KOPT-K1 (cell line): ENCODE data around the gene SBNO2.

Experiments used
- H3K27ac ChIP-seq: fragments of 200-600 bp; sonication (generic); 2 replicates; pipeline ENCODE4 v1.5.1; 2016; ENCODE audit warnings: antibody characterized with exemption, mild to moderate bottlenecking, low read depth, low read length; ENCODE audit not compliant: poor library complexity, severe bottlenecking
- H3K36me3 ChIP-seq: fragments of 200-600 bp; sonication (generic); 2 replicates; pipeline ENCODE4 v1.5.1; 2017; ENCODE audit warnings: antibody characterized with exemption, mild to moderate bottlenecking, low read length, moderate library complexity; ENCODE audit not compliant: insufficient read depth
- H3K9me3 ChIP-seq: fragments of 200-600 bp; sonication (generic); 2 replicates; pipeline ENCODE4 v1.5.1; 2017; ENCODE audit warnings: antibody characterized with exemption, low read length, mild to moderate bottlenecking; ENCODE audit not compliant: insufficient read depth, poor library complexity, severe bottlenecking

The SBNO2 gene

DNA sequence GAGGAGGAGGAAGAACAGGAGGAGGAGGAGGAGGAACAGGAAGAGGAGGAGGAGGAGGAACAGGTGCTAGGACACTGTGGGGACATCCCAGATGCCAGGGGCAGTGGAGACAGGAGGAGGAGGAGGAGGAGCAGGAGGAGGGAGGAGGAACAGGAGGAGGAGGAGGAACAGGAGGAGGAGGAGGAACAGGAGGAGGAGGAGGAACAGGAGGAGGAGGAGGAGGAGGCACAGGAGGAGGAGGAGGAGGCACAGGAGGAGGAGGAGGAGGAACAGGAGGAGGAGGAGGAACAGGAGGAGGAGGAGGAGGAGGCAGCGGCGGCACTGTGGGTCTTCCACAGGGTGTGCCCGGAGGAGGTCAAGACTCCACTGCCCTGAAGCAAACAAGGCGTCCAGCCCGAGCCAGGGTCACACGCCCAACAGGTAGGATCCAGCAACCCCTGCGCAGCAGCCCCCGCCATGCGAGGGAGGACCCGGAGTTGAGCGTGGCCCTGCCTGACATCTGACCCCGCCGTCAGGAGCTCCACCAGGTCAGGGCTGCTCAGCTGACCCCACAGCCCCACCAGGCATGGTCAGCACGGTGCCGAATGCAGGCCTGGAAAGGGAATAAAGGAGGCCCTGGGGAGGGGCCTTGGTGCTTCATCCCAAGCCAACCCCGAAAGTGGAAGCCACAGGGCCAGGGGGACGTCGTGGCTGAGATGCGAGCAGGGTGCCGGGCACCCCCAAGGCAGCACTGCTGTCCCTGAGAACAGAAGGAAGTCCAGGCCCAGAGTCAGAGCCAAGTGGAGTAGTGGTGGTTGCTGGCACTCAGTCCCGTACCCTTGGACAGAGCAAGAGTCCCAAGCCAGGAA, 9.2 kb downstream of the SBNO2 start:
- Histone ChIP-seq H3K36me3 (peaks cover 10% of the 10 kb centered on the region; the same call in 1 of the 2 replicates), H3K9me3 (no peaks in the 10 kb centered on the region), H3K27ac (no peak overlapping the region)

GRCh38 chr19:1163934-1164683, 10.0 kb downstream of the SBNO2 start:
- H3K9me3 ChIP-seq, result no peaks in the 10 kb centered on the region
- H3K27ac ChIP-seq, result no peak overlapping the region
- H3K36me3 ChIP-seq, result peaks cover 10% of the 10 kb centered on the region; the same call in 1 of the 2 replicates

DNA sequence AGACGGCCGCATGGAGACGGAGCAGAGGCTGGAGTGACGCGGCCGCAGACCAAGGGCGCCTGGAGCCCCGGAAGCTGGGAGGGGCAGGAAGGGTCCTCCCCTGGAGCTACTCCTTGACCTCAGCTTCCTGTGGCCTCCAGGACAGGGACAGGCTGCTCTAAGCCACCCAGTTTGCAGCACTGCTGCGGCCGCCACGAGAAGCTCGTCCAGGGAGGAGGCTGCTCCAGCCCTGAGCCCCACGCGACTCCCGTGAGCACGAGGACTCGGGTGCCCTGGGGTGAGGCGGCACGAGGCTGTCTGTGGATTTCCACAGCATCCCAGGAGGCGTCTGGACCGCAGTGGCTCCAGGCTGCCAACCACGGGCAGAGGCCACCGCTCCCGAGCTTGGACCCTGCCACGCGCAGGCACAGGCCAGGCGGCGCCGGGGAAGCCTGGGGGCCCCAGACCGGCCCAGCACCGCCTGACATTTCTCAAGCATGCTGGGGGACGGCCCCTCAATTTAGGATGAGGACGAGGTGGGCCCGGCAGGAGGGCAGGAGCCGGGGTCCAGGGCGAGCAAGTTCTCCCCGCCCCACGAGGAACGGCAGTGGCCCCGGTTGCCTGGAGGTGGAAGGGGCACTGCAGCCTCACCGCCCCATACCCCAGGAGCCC, 10.7 kb downstream of the SBNO2 start:
- H3K9me3 ChIP-seq, result no peaks in the 10 kb centered on the region
- no peak overlapping the region for H3K27ac ChIP-seq
- peaks cover 10% of the 10 kb centered on the region; the same call in 1 of the 2 replicates for H3K36me3 ChIP-seq

DNA sequence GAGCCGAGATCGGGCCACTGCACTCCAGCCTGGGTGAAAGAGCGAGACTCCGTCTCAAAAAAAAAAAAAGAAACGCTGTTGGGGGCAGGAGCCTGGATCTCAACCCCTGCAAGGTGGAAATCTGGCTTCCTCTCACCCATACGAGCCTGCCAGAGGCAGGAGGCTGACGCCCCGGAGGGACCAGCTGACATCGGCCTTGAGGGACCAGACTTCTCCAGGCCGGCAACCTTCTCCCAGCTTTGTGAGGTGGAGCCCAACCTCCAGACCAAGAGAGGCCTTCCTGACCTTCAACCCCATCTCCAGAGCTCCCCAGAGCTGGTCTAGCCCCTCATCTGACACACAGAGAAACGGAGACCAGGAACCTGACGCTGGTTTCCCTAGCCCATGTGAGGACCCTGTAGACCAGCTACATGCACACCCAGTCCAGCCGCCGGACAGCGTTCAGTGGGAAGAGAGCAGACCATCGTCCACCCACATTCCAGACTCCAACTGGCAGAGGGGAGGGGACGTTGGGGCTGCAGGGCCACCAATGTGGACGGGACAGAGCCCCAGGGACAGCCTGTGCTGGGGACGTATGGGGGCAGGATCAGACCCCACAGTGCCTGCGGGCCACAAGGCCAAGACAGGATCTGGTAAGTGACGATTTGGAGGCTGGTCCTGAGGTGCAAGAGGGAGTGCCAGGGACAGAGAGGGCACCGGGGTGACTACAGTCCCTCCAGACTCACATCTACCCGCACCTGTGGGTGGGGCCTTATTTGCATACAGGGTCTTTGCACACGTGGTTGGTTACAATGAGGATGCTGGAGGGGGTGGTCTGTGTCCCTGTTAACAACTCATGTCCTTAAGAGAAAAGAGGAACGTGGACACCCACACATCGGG, 11.4 kb downstream of the SBNO2 start:
- H3K9me3 ChIP-seq, result no peaks in the 10 kb centered on the region
- peaks cover 10% of the 10 kb centered on the region; the same call in 1 of the 2 replicates for H3K36me3 ChIP-seq
- no peak overlapping the region for H3K27ac ChIP-seq

DNA sequence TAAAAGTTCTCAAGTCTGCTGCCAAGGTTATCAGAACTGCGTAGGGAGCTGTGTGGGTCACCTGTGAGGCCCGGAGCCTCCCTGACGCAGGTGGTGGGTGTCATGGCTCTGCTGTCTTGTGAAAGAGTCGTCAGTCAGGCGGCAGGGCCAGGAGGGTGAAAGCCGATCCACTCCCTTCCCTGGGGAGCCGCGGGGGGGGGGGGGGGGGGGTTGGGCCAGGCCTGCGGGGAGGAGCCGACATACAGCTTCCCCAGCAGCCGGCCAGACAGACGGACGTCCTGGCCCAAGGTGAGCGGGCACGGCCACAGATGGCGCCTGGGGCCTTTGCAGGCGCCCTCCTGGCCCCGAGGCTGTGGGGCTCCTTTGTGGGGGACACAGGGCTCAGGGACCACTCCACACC, 12.4 kb downstream of the SBNO2 start:
- Histone ChIP-seq H3K36me3 (peaks cover 1% of the 10 kb centered on the region; the same call in 1 of the 2 replicates), H3K9me3 (no peaks in the 10 kb centered on the region), H3K27ac (no peak overlapping the region)

DNA sequence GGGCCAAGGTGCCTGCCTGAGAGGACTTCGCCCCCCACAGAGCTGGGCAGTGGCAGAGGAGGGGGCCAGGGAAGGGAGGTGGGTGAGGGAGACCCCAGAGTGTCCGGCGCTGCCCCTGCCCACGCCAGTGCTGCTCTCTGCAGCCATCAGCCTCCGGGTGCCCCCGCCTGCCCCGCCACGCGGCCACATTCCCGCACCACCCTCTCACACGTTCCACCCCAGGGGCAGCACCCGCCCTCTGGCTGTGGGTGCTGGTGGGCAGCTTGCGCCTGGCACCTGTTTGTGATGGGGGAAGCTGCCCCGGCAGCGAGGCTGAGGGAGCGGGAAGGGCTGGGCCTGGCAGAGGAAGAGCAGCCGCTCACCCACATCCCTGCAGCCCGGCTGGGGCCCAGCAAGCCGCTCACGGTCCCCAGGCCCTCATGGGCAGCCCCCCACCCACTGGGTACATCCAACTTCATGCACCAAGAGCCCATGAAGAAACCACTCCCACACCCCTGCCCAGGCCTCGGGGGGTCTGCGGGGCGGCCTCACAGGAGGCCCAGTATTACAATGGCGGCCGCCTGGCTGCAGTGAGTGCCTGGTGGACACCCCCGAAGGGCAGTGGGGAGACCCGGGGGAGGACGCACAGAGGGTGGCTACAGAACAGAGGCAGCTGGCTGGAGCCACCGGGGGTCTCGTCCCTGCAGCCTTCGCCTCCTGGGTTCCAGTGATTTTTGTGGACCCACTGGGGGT, 14.0 kb downstream of the SBNO2 start:
- Histone ChIP-seq H3K9me3 (no peaks in the 10 kb centered on the region), H3K27ac (no peak overlapping the region), H3K36me3 (no peaks in the 10 kb centered on the region)

- Histone ChIP-seq H3K27ac (no peak overlapping the region), H3K9me3 (no peaks in the 10 kb centered on the region), H3K36me3 (no peaks in the 10 kb centered on the region)
Measured at GRCh38 chr19:1158885-1159448, 15.1 kb downstream of the SBNO2 start.

DNA sequence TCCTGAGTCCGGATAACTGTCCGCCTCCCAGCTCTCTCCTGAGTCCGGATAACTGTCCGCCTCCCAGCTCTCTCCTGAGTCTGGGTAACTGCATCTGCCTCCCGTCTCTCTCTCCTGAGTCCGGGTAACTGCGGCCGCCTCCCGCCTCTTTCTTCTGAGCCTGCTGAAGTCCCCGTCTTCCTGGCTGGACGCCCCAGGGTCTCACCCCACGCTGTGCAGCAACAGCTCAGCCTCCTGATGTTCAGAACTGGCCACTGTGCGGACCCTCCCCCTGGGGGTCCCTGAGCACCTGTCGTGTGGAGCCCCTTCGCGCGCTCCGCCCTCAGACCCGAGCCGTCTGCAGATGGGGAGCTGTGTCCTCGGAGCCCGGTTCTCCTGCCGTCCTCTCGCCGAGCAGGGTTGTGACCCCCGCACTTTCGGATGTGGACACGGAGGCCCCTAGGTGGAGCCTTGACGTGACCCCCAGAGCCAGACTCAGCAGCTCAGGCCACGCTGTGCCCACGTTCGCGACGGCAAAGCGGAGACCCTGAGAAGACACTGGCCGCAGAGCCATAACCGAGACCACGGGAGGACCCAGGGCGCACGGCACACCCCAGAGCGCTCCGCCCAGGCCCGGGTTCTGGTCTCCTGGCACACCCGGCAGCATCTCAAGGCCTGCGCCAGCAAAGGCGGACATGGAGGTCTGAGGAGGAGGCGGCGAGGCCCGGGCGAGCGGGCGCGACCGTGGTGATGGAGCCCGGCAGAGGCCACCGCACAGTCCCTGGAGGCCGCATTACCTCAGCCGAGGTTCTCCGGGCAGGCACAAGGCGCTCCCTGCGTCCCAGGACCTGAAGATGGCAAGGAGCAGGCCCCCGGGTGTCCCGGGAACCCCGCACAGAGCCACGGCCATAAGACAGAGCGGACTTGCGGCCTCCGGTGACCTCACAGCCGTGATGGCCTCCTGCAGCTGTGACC, 15.9 kb downstream of the SBNO2 start:
- Histone ChIP-seq H3K27ac (no peak overlapping the region), H3K36me3 (no peaks in the 10 kb centered on the region), H3K9me3 (no peaks in the 10 kb centered on the region)

DNA sequence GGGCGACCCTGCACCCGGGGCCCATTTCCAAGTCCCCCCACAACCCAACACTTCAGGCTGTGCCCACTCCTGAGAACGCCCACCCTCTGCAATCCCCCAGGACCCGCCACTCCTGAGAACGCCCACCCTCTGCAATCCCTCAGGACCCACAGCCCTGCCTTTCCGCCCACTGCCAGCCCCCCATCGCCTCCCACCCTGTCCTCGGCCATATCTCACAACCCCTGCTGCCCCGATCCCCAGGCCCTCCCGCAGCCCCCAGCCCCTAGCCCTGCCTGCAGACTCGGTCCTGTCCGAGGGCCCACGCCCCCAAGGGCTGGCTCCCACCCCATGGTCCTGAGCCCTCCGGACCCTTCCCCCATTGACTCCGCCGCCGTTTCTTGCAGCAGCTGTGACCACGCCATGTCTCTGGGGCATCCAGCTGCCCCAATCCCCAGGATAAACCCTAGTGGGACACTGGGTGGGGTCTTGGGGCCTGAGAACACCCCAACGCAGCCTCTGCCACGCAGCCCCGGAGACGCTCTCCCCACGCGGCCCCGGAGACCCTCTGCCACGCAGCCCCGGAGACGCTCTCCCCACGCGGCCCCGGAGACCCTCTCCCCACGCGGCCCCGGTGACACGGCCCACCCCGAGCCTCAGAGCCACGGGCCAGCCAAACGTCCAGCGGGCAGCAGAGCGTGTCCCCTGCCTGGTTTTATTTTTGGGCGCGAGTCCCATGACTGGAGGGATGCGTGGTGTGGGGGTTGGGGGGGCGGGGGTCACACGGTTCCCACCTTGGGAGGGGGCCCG, 17.0 kb downstream of the SBNO2 start:
- no peaks in the 10 kb centered on the region for H3K9me3 ChIP-seq
- H3K27ac ChIP-seq, result no peak overlapping the region
- H3K36me3 ChIP-seq, result peaks cover 8% of the 10 kb centered on the region; the same call in 1 of the 2 replicates

DNA sequence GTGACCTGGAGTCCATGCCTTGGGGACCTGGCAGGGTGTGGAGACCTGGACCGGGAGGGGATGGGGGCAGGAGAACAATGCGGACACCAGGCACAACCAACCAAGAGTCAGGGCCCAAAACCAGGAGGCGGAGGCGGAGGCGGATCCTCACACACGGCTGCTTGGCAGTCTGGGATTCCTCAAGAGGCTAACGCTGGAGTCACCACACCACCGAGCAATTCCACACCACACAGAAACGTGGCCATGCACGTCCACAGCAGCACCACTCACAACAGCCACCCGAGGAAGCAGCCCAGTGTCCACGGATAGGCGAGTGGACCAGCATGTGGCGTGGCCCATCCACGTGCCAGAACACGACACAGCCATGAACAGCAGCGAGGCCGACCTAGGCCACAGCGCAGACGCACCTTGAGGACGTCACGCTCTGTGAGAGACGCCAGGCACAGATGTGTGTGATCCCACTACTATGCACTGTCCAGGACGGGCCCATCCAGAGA, 17.7 kb downstream of the SBNO2 start:
- Histone ChIP-seq H3K9me3 (no peaks in the 10 kb centered on the region), H3K27ac (no peak overlapping the region), H3K36me3 (peaks cover 15% of the 10 kb centered on the region; the same call in 1 of the 2 replicates)

GRCh38 chr19:1155352-1156304, 18.4 kb downstream of the SBNO2 start:
- no peak overlapping the region for H3K27ac ChIP-seq
- no peaks in the 10 kb centered on the region for H3K9me3 ChIP-seq
- H3K36me3 ChIP-seq, result peaks cover 16% of the 10 kb centered on the region; the same call in 1 of the 2 replicates
